ENCODE results near the gene PDGFRB.

DNA sequence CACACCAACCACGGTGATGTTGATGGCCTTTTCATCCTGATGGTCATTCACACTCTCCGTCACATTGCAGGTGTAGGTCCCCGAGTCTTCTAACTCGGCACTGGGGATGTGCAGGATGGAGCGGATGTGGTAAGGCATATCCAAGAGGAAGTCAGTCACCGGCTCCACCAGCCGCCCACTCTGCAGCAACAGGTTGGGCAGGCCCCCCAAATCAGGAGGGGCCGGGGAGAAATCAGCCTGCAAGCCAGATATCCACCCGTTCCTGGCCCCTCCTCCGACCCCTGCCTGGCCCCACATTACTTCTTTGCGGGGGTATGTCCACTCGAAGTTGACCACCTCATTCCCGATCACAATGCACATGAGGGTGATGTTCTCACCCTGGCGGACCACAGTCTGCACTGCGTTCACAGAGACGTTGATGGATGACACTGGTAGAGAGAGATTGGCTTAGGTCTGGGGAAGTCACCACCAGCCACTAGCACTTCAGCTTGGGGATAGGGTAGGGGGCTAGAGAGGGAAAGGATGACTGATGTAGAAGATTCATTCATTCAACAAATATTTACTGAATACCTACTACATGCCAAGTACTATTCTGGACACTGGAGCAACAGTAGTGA lies 22.0 kb downstream of the PDGFRB start:
- TF ChIP-seq, protein P1, sequence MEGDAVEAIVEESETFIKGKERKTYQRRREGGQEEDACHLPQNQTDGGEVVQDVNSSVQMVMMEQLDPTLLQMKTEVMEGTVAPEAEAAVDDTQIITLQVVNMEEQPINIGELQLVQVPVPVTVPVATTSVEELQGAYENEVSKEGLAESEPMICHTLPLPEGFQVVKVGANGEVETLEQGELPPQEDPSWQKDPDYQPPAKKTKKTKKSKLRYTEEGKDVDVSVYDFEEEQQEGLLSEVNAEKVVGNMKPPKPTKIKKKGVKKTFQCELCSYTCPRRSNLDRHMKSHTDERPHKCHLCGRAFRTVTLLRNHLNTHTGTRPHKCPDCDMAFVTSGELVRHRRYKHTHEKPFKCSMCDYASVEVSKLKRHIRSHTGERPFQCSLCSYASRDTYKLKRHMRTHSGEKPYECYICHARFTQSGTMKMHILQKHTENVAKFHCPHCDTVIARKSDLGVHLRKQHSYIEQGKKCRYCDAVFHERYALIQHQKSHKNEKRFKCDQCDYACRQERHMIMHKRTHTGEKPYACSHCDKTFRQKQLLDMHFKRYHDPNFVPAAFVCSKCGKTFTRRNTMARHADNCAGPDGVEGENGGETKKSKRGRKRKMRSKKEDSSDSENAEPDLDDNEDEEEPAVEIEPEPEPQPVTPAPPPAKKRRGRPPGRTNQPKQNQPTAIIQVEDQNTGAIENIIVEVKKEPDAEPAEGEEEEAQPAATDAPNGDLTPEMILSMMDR (IDR thresholded peaks at IDR 0.05): no peak
- TF ChIP-seq POLR2AphosphoS5 (IDR thresholded peaks at IDR 0.05): no peak

All from breast epithelium (tissue), 3 donors.